ENCODE results near the gene CIC. TPM values are rescaled to one million over a fixed set of nuclear protein-coding genes. Genes with fewer than 3 reads are reported as not detected.

CIC gene
- total and polyA plus RNA-seq, 2 of the 13 experiments (the other 11 are each of a cell fraction or from before 2014, with no cell fraction given): 5.9 to 8.0 TPM

DNA sequence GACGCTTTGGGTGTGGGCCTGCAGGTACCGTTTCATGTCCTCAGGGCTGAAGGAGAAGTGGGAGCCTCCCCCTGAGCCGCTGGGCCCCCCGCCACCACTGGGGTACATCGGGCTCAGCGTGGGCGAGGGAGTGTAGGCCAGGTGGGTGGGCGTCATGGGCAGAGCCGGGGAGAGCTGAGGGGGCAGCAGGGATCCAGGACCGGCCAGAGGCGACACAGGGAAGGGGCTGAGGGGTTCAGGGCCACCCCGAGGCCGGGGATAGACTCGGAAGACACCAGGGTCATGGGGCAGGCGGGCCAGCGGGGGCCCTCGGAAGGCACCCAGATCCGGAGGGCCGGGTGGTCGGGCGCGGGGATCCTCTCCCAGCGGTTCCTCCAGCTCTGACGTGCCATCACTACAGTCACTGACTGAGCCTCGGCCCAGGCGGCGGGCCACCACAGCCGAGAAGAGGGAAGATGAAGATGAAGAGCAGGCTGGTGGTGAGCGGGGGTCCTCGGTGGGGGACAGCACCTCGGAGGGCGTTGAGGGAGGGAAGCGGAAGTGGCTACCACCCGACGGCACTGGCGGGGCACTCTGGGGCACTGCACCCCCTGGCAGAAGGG lies 19.8 kb upstream of the CIC start (continued):
- TF ChIP-seq, protein P1, sequence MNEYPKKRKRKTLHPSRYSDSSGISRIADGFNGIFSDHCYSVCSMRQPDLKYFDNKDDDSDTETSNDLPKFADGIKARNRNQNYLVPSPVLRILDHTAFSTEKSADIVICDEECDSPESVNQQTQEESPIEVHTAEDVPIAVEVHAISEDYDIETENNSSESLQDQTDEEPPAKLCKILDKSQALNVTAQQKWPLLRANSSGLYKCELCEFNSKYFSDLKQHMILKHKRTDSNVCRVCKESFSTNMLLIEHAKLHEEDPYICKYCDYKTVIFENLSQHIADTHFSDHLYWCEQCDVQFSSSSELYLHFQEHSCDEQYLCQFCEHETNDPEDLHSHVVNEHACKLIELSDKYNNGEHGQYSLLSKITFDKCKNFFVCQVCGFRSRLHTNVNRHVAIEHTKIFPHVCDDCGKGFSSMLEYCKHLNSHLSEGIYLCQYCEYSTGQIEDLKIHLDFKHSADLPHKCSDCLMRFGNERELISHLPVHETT (CRISPR knock-in tag; conservative IDR thresholded peaks at IDR 0.05): no peak
- no peak for TF ChIP-seq ZFP90 (CRISPR knock-in tag; IDR thresholded peaks at IDR 0.05; ENCODE audit: borderline replicate concordance)
- no peak for TF ChIP-seq ZNF446 (CRISPR knock-in tag; IDR thresholded peaks at IDR 0.05)
- TF ChIP-seq, protein P2, sequence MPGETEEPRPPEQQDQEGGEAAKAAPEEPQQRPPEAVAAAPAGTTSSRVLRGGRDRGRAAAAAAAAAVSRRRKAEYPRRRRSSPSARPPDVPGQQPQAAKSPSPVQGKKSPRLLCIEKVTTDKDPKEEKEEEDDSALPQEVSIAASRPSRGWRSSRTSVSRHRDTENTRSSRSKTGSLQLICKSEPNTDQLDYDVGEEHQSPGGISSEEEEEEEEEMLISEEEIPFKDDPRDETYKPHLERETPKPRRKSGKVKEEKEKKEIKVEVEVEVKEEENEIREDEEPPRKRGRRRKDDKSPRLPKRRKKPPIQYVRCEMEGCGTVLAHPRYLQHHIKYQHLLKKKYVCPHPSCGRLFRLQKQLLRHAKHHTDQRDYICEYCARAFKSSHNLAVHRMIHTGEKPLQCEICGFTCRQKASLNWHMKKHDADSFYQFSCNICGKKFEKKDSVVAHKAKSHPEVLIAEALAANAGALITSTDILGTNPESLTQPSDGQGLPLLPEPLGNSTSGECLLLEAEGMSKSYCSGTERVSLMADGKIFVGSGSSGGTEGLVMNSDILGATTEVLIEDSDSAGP (CRISPR knock-in tag; IDR thresholded peaks at IDR 0.05; ENCODE audit: borderline replicate concordance): 0 out of 2 replicates have a peak, but pooled peaks have one; percentile 31
- TF ChIP-seq POLR2A (IDR thresholded peaks at IDR 0.05; ENCODE audit: insufficient read depth in 1 of 2, low read depth in 2 of 2, low read length in 2 of 2): peak in 1 of 2 experiments; percentile 44; a peak in 3 of 4 replicates

DNA sequence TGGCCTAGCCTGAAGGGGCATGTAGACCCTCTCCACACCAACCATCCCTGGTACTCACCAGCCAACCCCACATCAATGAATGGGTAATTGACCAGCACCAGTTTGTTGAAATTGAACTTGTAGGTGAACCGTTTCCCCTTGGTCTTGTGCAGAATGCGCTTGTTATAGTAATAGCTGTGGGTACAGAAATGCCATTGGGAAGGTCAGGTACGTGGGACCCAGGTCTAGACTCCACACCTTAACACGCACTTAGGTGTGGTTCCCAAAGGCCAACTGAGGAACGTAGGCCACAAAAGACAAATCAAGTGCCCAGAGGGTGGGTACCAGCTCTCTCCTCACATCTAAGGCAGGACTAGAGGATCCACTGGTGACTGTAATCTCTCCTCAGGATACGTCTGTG lies 19.3 kb upstream of the CIC start:
- ATAC-seq: no peak
- no TSS peak for BruUV-seq (replicated peaks)
- Histone ChIP-seq H3K4me2 (ENCODE audit: low read depth, low read length) (no peak overlapping the region), H3K79me2 (ENCODE audit: insufficient read depth, low read length) (peaks cover 43% of the 10 kb centered on the region), H4K20me1 (ENCODE audit: insufficient read depth, low read length) (peaks cover 50% of the 10 kb centered on the region), H3K9ac (ENCODE audit: insufficient read depth, low read depth, low read length) (no peak overlapping the region), H3K4me3 (replicated peaks in 1 of 3; ENCODE audit: insufficient read depth in 1 of 3, low read depth in 2 of 3, low read length in 3 of 3) (no peak overlapping the region), H3K27me3 (ENCODE audit: control insufficient read depth in 1 of 2, insufficient read depth in 2 of 2, low read length in 2 of 2) (no peaks in the 10 kb centered on the region; a peak in 1 of 5 replicates), H3K27ac (ENCODE audit: extremely low read length, insufficient read depth, low read length) (no peak overlapping the region), H3K4me1 (ENCODE audit: insufficient read depth, low read length) (peaks cover 70% of the 10 kb centered on the region), H3K9me3 (ENCODE audit: low read length) (no peaks in the 10 kb centered on the region), H2AFZ (ENCODE audit: low read length) (no peak overlapping the region), H3K36me3 (replicated peaks in 1 of 2; ENCODE audit: control insufficient read depth in 1 of 2, insufficient read depth in 2 of 2, low read length in 2 of 2) (peaks cover 7 to 32% of the 10 kb centered on the region in 2 experiments; a peak in 3 of 5 replicates)
- FAIRE-seq: no peak
- WGBS (ENCODE audit: low lambda C conversion rate): 72% methylated on average over 3 of the region's 6 CpGs
- intact Hi-C loops (cut with micrococcal nuclease; ENCODE audit: unreplicated experiment): no loop called here
- POLR2A ChIA-PET: interaction anchor here (0.9 to 3.6 kb wide), 3 partner anchors 19 to 31 kb away, joined by 3 to 25 read pairs (median 3); partner anchors contain the start of gene CIC
- TF ChIP-seq POLR2A (IDR thresholded peaks at IDR 0.05; ENCODE audit: insufficient read depth in 1 of 2, low read depth in 2 of 2, low read length in 2 of 2) (peak; percentile 8 to 13; a peak in 1 of 4 replicates), RBM22 (optimal IDR thresholded peaks at IDR 0.05; ENCODE audit: low read length) (peak; percentile 85)
- TF ChIP-seq, protein P3, sequence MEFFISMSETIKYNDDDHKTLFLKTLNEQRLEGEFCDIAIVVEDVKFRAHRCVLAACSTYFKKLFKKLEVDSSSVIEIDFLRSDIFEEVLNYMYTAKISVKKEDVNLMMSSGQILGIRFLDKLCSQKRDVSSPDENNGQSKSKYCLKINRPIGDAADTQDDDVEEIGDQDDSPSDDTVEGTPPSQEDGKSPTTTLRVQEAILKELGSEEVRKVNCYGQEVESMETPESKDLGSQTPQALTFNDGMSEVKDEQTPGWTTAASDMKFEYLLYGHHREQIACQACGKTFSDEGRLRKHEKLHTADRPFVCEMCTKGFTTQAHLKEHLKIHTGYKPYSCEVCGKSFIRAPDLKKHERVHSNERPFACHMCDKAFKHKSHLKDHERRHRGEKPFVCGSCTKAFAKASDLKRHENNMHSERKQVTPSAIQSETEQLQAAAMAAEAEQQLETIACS (CRISPR knock-in tag; IDR thresholded peaks at IDR 0.05): no peak
- in situ Hi-C loops (cut with HindIII; ENCODE audit: extremely low pct_ligation_motif_present, low pct_unique_long_range_greater_than_20kb): loop anchor here (5.0 kb wide), 1 partner anchor 38 kb away; no protein-coding TSS in a partner anchor
- DNase-seq (ENCODE audit: low spot score): no peak
- CTCF ChIA-PET (ENCODE audit: low intra/inter-chr PET ratio, low total read pairs): no interaction called here
